SK-N-SH treated with all-trans-retinoic acid at 6 μM for 48 hours (cell line): ENCODE results near the gene FBXW2.

ENCODE experiments used
- ATAC-seq: fragments of 200-7000 bp; cut with Tn5 transposase; 3 replicates; pipeline ENCODE4 v1.9.1; 2020; ENCODE audit warnings: mild to moderate bottlenecking, moderate library complexity
- ARNTL ChIP-seq: fragments of 450-650 bp; formaldehyde crosslinking; IDR thresholded peaks from 2 replicates; pipeline ENCODE4 v1.5.0; 2020; ENCODE audit warnings: low read depth, mild to moderate bottlenecking, moderate library complexity, borderline replicate concordance
- BACH2 ChIP-seq: fragments of 250-450 bp; sonication (Bioruptor Pico); IDR thresholded peaks from 2 replicates; pipeline ENCODE4 v1.9.0; 2021; ENCODE audit warnings: mild to moderate bottlenecking, borderline replicate concordance
- CSDC2 ChIP-seq: fragments of 250-450 bp; sonication (Bioruptor Pico); IDR thresholded peaks from 2 replicates; pipeline ENCODE4 v1.5.0; 2020; ENCODE audit warnings: mild to moderate bottlenecking, moderate library complexity
- CSRNP3 ChIP-seq: fragments of 250-450 bp; sonication (Bioruptor Pico); IDR thresholded peaks from 2 replicates; pipeline ENCODE4 v1.5.1; 2021; ENCODE audit warnings: mild to moderate bottlenecking, moderate library complexity
- ESRRG ChIP-seq: fragments of 250-450 bp; sonication (Bioruptor Pico); IDR thresholded peaks from 2 replicates; pipeline ENCODE4 v1.6.1; 2021; ENCODE audit warnings: mild to moderate bottlenecking
- ISL1 ChIP-seq: fragments of 250-450 bp; sonication (Bioruptor Pico); IDR thresholded peaks from 2 replicates; pipeline ENCODE4 v2.1.2; 2022; ENCODE audit warnings: mild to moderate bottlenecking, moderate library complexity
- OSR1 ChIP-seq: fragments of 250-450 bp; sonication (Bioruptor Pico); IDR thresholded peaks from 2 replicates; pipeline ENCODE4 v1.8.0; 2022; ENCODE audit warnings: moderate library complexity, mild to moderate bottlenecking, inconsistent platforms
- PATZ1 ChIP-seq: fragments of 250-450 bp; sonication (Bioruptor Pico); IDR thresholded peaks from 2 replicates; pipeline ENCODE4 v1.8.0; 2020; ENCODE audit warnings: mild to moderate bottlenecking, moderate library complexity, borderline replicate concordance
- PPARA ChIP-seq: fragments of 250-450 bp; sonication (Bioruptor Pico); IDR thresholded peaks from 2 replicates; pipeline ENCODE4 v1.5.0; 2020; ENCODE audit warnings: mild to moderate bottlenecking, borderline replicate concordance
- RARB ChIP-seq: fragments of 250-450 bp; sonication (Bioruptor Pico); IDR thresholded peaks from 2 replicates; pipeline ENCODE4 v1.8.0; 2021; ENCODE audit warnings: mild to moderate bottlenecking, moderate library complexity
- SNAI2 ChIP-seq: fragments of 250-450 bp; sonication (Bioruptor Pico); IDR thresholded peaks from 2 replicates; pipeline ENCODE4 v1.5.0; 2020; ENCODE audit warnings: mild to moderate bottlenecking, moderate library complexity
- TOX ChIP-seq: fragments of 250-450 bp; sonication (Bioruptor Pico); IDR thresholded peaks from 2 replicates; pipeline ENCODE4 v1.8.0; 2021; ENCODE audit warnings: mild to moderate bottlenecking, moderate library complexity, borderline replicate concordance
- TSHZ2 ChIP-seq: fragments of 250-450 bp; sonication (Bioruptor Pico); IDR thresholded peaks from 2 replicates; pipeline ENCODE4 v1.5.0; 2020; ENCODE audit warnings: mild to moderate bottlenecking, moderate library complexity
- ZC3H10 ChIP-seq: fragments of 250-450 bp; sonication (Bioruptor Pico); IDR thresholded peaks from 2 replicates; pipeline ENCODE4 v1.5.1; 2021; ENCODE audit warnings: mild to moderate bottlenecking, moderate library complexity
- ZFP3 ChIP-seq: fragments of 250-450 bp; sonication (Bioruptor Pico); IDR thresholded peaks from 2 replicates; pipeline ENCODE4 v1.5.0; 2020; ENCODE audit warnings: mild to moderate bottlenecking, moderate library complexity
- ZNF565 ChIP-seq: fragments of 450-650 bp; formaldehyde crosslinking; conservative IDR thresholded peaks from 2 replicates; pipeline ENCODE4 v1.5.0; 2020; ENCODE audit warnings: low read depth, mild to moderate bottlenecking, moderate library complexity
- ZNF70 ChIP-seq: fragments of 450-650 bp; formaldehyde crosslinking; IDR thresholded peaks from 2 replicates; pipeline ENCODE4 v1.5.0; 2020; ENCODE audit warnings: mild to moderate bottlenecking, moderate library complexity
- ZNF8 ChIP-seq: fragments of 450-650 bp; formaldehyde crosslinking; IDR thresholded peaks from 2 replicates; pipeline ENCODE4 v1.5.0; 2020; ENCODE audit warnings: mild to moderate bottlenecking, moderate library complexity
- TF ChIP-seq, protein P1 (sequence below): fragments of 250-450 bp; sonication (Bioruptor Pico); IDR thresholded peaks from 2 replicates; pipeline ENCODE4 v1.5.1; 2020; ENCODE audit warnings: low read depth, mild to moderate bottlenecking, moderate library complexity

Gene FBXW2

DNA sequence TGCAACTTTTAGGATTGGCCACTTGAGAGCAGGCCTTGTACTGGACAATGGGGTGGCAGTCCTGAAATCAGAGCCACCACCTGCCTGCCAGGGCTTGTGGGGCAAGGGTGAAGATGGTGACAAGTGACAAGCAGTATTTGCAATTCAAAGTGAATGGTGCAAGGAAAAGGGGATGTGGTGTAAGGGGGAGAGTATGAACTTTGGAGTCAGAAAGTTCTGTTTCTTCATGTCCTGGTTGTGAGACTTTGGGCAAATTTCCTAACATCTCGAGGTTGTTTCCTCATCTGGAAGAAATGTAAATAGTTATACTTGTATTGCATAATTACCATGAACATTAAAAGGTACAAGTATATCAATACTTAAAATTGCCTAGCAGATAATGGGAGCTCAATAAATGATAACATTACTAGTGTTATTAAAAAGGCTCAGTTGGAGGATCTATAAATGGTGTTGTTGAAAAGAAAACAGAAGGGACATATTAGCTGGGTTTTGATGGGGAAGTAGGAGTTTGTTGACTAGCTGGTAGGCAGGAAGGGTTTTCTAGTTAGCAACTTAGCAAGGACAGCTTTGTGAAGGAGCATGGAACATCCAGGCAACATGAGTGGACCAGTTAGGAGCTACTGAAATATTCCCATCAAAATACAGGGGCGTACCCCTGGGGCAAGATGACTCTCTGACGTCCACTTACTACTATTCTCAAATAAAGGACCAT lies 57.6 kb downstream of the FBXW2 start:
- ATAC-seq = no peak
- TF ChIP-seq BACH2 (CRISPR knock-in tag) (no peak), ZFP3 (CRISPR knock-in tag) (peak; percentile 93)

- TF ChIP-seq ESRRG (CRISPR knock-in tag) (no peak), ZNF8 (CRISPR knock-in tag) (no peak), ZNF565 (CRISPR knock-in tag) (no peak), ARNTL (CRISPR knock-in tag) (no peak)
- ATAC-seq = peak; percentile 68
These were observed 58.4 kb downstream of the FBXW2 start for GRCh38 chr9:120734607-120735410.

DNA sequence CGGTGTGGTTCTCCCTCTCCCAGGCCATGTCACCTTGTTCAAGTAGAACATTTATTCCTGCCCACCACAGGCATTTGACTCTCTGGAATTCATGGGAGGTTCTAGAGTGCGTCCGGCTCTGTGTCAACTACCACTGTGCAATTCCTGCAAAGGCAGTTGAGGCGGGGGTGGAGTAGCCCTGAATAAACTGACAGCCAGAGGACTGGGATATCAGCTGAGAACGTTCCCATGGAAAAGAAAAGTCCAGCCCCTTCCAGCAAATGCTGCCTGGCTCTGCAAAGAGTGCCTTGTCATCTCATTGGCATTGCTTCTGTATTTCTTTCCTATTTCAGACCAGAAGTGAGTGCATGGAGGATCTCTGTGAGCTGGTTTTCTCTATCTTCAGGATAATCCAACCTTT lies 60.0 kb downstream of the FBXW2 start:
- no peak for ATAC-seq
- TF ChIP-seq ESRRG (CRISPR knock-in tag) (no peak), ZNF8 (CRISPR knock-in tag) (no peak), ARNTL (CRISPR knock-in tag) (no peak)

DNA sequence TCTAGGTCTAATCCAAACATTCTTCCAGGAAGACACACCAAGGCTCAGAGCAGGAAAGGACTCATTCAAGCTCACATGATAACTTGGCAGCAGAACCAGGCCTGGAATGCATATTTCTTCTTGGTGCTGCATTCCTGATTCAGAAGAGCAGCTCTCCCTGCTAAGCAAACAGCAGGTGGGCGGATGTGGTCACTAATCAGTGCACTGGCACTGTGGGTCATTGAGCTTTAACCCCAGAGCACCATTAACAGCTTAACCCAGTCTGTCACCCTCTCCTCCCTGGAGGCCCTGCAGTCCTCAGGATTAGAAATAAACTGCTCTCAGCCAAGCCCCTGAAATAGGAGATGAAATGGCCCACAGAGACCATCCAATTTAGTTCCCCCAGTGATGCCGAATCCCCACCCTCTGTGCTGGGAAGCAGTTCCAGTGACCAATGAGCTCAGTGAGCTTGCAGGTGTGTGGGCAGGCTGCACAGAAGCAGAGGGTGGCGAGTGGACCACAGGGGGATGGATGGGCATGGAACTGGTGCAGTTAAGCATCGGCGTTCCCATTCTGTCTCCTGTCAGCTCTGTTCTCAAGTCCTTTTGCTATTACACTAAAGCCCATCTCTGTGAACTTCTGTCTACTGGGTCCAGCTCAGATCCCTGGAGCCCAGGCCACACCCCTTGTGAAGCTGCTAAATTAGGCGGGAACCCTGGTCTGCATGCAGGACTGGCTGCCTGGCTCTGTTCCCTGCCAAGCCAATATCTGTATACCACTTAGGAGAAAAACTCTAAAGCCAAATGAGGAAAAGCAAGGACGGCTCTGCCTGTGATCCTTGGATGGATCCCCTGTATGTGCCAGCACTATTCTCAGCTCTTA lies 62.3 kb downstream of the FBXW2 start:
- TF ChIP-seq SNAI2 (CRISPR knock-in tag) (no peak), TSHZ2 (CRISPR knock-in tag) (no peak), CSDC2 (CRISPR knock-in tag) (no peak), ZFP3 (CRISPR knock-in tag) (no peak), ZNF70 (CRISPR knock-in tag) (no peak), ZNF565 (CRISPR knock-in tag) (no peak), ZC3H10 (CRISPR knock-in tag) (no peak), ZNF8 (CRISPR knock-in tag) (no peak), CSRNP3 (CRISPR knock-in tag) (no peak), PATZ1 (CRISPR knock-in tag) (no peak), ESRRG (CRISPR knock-in tag) (no peak)
- ATAC-seq = peak; percentile 70

DNA sequence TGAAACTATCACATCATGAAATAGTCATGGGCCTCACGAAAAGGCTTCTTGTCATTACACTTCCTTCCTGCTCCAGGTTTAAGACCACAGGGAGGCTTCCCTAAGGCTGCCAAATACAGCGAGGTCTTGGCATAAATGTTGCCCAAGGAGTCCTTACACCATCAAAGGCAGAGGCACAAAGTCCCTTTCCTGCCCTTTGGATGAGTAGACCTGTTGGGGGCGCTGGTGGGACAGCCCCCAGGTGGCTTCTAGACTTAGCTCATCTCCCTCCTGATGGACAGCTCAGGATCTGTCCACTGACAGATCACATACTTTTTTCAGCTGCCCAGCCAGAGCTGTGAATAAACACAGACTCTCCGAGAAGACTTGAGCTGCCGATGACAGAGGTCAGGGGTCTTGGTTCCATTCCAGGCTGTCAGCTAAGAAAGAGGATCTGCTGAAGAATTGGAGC lies 63.4 kb downstream of the FBXW2 start:
- no peak for ATAC-seq
- TF ChIP-seq PPARA (no peak), RARB (CRISPR knock-in tag) (no peak), ZNF8 (CRISPR knock-in tag) (no peak), ZFP3 (CRISPR knock-in tag) (no peak), OSR1 (CRISPR knock-in tag) (no peak), TOX (CRISPR knock-in tag) (no peak), TSHZ2 (CRISPR knock-in tag) (no peak), ISL1 (CRISPR knock-in tag) (no peak), CSDC2 (CRISPR knock-in tag) (no peak), BACH2 (CRISPR knock-in tag) (no peak), ARNTL (CRISPR knock-in tag) (no peak)
- TF ChIP-seq, protein P1, sequence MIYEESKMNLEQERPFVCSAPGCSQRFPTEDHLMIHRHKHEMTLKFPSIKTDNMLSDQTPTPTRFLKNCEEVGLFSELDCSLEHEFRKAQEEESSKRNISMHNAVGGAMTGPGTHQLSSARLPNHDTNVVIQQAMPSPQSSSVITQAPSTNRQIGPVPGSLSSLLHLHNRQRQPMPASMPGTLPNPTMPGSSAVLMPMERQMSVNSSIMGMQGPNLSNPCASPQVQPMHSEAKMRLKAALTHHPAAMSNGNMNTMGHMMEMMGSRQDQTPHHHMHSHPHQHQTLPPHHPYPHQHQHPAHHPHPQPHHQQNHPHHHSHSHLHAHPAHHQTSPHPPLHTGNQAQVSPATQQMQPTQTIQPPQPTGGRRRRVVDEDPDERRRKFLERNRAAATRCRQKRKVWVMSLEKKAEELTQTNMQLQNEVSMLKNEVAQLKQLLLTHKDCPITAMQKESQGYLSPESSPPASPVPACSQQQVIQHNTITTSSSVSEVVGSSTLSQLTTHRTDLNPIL = no peak
